Stimulated activated naive CD4-positive, alpha-beta T cell treated with Interleukin-2 at 50 U/mL for 16 hours (primary cell): ENCODE measurements around the gene HSPA12A.

ENCODE experiments used
- DNase-seq: peaks from one replicate; lab custom pipeline; 2025; lab: John Stamatoyannopoulos, UW

The HSPA12A gene

GRCh38 chr10:116668018-116668417 lies 74.3 kb downstream of the HSPA12A start:
- DNase-seq, result no peak

GRCh38 chr10:116667484-116667883 lies 74.9 kb downstream of the HSPA12A start:
- DNase-seq, result no peak

DNA sequence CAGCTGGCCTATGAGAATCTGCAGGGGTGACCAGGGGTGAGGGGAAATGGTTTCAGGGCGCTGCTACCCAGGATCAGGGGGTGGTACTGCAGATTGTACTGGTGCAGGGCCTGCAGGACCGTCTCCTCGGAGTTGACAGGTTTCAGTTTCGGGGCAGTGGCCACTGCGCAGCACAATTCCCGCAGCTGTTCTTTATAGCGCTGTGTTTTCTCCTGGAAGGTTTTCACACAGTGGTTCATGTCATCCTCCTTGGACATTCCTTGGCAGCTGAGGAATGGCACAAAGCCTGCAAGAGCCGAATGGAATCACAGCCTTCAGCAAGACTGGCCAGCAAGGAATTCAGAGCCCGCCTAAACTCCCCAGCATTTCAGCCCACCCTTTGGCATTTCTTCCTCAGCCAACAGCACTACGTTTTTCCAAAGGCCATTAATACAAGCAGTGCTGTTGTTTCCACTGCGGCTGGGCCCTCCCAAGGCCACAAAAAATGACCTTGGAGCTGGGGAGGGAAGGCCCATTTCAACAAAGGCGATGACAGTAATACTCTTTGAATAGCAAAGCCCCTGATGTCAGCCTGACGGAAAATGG lies 76.7 kb downstream of the HSPA12A start:
- DNase-seq, result no peak

DNA sequence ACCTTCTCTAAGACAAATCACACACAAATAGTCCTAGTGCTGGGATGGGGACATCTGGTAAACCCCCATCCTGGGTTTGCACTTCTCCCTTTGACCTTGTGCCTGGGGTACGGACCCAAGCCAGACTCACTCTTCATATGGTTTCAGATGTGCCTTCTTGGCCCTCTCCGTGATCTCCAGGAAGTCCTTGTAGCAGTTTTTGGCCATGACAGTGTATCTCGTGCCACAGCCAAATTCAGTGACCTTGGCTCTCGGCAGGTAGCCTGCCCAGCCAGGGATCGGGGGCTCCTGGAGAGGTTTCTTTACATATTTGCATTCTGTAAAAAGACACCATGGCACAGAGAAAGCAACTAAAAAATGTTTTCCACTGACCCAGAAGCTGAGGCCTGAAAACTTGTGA lies 77.7 kb downstream of the HSPA12A start:
- DNase-seq, result no peak

GRCh38 chr10:116663342-116663741 lies 79.0 kb downstream of the HSPA12A start:
- no peak for DNase-seq

GRCh38 chr10:116660860-116661259 lies 81.5 kb downstream of the HSPA12A start:
- no peak for DNase-seq

DNA sequence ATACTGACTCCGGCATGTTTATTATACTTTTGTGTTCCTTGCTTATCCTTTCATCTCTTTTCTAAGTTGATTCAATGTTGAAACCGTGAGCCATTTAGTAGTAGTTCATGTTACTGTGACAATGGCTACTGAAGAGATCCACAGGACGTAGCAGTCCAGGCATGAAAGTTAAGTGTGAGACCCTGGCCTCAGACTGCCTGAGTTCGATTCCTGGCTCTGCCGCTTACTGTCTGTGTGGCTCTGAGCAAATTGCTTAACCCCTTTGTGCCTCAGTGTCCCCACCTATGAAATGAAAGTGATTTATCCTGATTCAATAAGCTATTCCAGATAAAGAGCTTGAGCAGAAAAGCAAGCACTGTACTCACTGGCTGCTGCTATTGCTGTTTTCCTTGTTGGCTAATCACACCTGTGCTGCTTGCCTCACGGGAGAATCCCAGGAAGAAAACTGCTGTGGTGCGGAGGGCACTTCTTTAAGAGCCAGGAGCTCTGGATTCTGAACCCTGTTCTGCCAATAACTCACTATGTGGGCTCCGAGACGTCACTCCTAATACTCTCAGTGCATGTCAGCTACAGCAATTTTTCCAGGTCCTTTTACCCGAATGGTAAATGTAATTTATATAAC lies 83.2 kb downstream of the HSPA12A start:
- DNase-seq, result no peak

- DNase-seq, result no peak
These were observed 84.4 kb downstream of the HSPA12A start for GRCh38 chr10:116657863-116658551.

DNA sequence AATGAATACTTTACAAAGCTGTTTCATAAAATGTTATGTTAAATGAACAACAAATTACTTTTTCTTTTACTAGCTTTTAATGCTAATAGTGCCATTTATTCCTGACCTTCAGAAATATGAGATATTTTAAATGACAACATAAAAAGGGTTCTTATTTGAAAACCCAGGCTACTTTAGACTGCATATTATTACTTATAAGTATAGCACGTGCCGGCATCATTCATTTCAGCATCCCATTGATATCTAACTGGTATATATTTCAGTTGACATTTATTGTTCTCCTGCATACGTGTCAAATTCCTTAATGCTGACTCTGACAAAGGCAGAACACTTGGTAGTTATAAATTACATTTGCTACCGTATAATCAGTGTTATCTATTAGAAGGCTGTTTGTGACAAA lies 86.3 kb downstream of the HSPA12A start:
- DNase-seq, result no peak

DNA sequence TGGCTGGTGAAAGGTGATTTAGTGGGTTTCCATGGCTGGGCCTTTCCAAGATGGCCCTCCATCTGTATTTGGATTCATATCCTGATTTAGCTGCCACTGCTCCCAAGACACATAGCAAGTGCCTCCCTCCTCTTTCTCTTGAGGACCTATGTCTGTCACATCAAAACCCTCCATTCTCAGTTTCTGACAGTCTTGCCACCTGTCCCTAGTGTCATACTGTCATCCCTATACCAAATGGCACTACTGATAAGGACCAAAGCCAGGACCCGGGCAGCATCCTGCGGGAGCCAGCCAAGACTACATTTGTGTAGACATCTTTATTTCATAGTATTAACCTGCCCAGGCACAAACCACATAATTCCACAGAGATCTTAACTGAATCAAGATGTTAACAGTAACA lies 86.8 kb downstream of the HSPA12A start:
- DNase-seq, result no peak

GRCh38 chr10:116654816-116655215 lies 87.5 kb downstream of the HSPA12A start:
- no peak for DNase-seq

DNA sequence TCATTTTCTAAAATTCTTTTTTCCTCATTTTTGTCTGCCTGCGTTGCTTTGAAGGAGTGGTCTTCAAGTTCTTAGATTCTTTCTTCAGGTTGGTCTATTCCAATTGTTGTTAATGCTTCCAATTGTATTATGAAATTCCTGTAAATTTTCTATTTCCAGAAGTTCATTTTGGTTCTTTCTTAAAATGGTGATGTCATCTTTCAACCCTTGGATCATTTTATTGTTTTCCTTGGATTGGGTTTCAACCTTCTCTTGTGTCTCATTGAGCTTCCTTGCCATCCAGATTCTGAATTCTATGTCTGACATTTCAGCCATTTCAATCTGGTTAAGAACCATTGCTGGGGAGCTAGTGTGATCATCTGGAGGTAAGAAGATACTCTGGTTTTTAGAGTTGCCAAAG lies 88.5 kb downstream of the HSPA12A start:
- DNase-seq, result no peak

DNA sequence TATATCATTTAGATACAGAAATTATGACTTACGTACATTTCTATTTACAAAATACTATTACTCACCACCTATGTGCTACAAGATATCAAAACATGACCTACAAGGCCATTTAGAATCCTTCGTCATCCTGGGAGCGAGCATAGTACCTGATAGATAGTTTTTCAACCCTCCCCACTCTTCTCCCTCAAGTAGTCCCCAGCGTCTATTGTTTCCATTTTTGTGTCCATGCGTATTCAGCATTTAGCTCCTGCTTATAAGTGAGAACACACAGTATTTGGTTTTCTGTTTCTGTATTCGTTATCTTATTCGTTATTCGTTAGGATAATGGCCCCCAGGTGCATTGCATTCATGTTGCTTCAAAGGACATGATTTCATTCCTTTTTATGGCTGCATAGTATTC lies 93.5 kb downstream of the HSPA12A start:
- DNase-seq, result no peak

DNA sequence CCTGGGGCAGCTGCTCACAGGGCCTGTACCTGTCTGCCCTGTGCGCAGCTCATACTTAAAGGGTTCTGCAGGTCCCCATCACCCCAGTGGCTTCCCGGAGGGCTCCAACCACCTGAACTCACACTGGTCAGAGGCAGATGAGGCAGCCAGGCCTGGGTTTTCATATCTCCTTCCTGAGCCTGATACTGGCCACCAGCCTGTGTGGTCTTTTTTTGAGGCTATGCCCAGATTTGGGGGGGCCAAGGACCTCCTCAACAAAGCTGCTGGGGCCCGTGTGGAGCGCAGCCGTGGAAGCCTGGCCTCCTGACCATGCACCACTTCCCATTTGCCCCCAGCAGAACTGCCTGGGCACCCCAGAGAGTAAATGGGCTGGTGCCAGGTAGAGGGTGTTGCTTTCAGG lies 95.9 kb downstream of the HSPA12A start:
- DNase-seq, result no peak

GRCh38 chr10:116637830-116638229 lies 104.5 kb downstream of the HSPA12A start:
- DNase-seq, result no peak

DNA sequence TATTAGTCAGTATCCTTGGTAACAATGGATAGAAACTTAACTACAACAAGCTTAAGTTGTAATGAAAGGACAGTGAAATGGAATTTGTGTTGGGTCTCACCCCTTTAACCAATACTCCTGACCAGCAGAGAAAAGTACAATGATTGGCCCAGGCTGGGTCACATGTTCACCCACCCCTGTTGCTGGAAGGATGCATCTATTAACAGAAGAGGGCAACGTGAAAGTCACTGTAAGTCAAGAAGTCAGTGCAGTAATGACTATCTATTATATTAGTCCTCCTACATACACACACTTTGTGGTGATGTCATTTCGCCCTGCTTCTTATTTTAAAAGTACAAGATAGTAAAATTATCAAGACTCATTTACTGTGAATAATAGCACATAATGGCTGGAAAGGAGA lies 105.4 kb downstream of the HSPA12A start:
- no peak for DNase-seq

DNA sequence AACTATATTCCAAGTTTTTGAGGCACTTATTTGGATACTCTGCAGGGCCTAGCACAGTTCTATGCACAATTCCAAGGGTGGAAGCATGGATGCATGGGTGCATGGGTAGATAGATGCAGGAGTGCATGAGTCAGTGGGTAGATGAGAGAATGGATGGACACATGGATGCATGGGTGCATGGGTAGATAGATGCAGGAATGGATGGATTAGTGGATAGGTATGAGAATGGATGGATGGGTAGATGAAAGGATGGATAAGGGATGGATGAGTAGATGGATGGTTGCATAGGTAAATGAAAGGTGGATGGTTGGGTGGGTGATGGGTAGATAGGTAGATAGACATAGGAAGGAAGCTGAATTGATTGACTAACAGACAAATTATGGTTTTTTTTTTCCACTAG lies 106.0 kb downstream of the HSPA12A start:
- no peak for DNase-seq

DNA sequence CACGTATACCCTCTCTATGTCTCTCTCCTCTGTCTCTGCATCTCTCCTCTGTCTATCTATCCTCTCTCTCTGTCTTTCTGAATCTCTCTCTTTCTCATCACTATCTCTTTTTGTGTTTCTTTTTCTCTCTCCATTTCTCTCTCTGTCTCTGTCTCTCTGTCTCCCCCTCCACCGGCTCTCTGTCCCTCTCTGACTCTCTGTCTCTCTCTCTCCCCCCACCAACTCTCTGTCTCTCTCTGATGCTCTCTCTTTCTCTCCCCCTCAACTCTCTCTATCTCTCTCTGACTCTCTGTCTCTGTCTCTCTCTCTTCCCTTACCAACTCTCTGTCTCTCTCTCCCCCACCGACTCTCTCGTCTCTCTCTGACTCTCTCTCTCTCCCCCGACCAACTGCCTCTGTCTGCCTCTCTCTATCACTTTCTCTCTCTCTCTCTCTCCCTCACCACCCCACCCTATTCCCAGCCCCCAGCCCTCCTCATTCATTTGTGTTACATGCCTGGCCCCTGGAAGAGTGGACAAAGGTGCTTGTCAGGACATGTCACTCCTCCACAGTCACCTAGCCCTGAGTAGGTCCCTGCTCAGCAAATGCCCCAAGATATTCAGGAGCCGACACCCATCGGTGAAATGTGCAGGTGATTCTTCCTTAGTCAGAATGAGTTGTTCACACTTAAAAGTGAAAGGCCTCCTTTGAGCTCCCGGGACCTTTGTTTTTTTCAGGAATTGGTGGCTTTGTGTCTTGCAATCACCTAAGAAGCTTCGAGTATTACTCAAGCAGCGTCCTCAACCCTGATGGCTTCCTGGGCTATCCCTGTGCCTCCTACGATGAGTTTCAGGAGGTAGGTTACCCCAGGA lies 108.0 kb downstream of the HSPA12A start:
- DNase-seq, result no peak

- no peak for DNase-seq
These were observed 109.2 kb downstream of the HSPA12A start for GRCh38 chr10:116633216-116633600.

- no peak for DNase-seq
These were observed 109.7 kb downstream of the HSPA12A start for GRCh38 chr10:116632596-116633215.

DNA sequence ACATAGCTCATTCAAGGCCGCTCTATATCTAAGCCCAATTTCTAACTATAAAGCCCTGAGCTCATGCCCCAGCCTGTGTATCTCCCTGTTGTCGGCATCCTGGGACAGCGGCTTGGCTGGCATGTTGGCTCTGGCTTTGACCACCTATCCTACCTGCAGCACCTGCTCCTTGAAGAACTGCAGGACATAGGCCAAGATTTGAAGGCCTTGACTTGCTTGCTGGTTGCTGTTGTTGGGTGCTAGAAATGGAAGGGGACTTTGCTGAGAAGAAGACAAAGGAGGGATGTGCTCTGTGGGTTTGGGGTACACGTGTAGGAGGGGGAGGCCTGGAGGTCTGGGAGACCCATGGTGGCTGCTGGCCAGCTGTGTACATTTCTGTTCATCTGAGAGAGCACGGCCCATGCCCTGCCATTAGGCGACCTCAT lies 110.5 kb downstream of the HSPA12A start:
- DNase-seq, result no peak

GRCh38 chr10:116630020-116630419 lies 112.3 kb downstream of the HSPA12A start:
- DNase-seq, result no peak
